ENCODE results near the gene SYTL3.

SYTL3 gene

DNA sequence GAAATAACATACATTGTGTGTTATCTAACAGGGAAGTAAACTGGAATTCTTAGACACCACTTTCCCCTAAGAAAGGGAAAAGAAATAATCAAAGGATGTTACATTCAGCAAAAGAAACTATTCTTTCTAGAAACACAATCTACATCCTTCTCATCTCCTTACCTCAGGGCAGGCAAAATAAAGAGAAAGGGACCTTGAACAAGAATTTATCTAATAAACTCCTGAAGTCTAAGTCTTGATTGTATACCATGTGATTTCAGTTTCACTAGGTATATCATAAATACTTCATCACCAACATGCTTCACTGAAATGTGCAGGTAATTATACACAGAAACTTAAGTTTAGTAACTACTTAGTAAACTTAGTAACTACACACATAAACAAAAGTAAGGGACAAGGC is 154.4 kb downstream of the SYTL3 start:
- no peak for DNase-seq

DNA sequence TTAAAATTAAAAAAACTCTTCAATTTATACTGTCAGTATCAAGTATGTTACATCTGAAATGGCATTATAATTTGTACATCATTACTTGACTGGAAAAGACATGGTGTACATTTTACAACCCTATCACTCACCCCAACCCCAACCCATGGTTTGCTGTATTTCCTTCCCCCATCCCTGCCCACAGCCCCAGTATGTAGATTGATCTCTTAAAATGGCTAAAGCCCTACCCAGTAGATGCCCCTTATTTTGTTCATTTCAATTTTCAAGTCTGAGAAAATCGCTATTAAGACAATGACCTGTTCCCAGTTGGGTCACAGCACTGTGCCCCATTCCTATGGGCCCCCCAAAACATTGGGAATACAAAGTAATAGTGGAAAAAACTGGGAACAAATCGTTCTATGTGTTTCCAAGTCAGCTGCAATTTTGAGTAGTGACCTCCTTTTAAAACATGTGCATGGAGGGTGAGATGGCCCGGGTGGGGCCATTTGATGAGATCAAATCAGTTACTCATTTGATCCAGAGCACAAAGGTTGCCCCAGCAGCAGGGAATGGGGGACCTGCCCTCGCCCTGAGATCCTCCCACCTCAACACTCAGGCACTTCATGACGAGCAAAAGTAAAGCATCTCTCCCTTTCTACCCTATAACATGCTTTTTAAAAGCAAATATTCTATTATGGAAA is 156.0 kb downstream of the SYTL3 start:
- no peak for DNase-seq

DNA sequence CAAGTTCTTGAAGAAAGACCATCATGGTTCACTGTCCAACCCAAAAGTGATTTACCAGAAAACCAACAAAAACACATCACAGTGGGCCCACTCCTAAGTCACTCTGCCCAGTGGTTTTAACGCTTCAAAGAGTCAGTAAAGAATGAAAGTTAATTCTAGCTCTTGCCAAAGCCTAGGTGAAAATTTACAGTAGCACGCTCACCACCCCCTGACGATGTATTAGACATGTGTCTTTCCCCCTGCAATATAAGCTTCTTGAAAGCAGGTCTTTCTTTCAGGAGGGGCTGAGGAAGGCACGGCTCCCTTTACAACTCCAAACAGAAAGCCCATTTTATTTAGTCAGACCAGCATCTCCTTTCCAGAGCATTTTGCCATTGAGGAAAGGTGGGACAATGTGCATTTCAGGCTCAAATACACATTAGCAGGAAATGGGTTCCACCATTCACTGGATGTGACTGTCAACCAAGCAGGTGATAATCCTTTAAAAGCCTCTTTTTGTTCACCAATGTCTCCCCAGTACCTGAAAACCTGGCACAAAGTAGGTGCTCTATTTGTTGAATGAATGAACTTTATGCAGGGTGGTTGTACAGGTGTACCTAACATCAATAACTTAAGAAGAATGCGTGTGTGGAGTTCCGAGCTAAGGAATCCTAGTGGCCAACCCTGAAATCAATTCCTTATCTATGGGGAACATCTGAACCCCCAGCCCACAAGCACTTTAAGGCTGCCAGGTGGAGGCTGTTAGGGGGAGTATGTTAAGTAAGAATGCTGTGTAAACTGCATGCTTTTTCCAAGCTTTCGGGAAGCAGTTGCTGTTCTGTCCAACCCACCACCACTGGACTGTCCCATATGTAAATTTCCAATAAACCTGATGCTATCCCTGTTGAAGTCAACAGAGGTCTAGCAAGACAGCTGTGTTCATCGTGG is 157.9 kb downstream of the SYTL3 start:
- no peak for DNase-seq

DNA sequence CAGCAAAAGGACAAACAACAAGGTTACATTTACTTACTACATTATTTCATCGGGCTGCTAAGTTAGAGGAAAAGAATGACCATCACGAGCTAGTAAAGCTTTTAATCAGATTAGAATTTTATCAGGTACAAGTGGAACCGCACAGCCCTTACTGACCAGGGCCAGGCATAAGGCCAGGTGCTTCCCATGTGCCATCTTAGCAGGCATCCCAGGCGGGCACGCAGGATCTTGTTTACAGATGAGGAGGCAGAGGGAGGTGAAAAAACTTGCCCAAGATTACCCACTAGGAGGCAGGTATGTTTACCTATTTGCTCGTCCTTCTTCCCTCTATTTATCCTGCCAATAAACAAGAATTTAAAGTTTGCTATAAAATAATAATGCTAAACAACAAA is 158.6 kb downstream of the SYTL3 start:
- no peak for DNase-seq

DNA sequence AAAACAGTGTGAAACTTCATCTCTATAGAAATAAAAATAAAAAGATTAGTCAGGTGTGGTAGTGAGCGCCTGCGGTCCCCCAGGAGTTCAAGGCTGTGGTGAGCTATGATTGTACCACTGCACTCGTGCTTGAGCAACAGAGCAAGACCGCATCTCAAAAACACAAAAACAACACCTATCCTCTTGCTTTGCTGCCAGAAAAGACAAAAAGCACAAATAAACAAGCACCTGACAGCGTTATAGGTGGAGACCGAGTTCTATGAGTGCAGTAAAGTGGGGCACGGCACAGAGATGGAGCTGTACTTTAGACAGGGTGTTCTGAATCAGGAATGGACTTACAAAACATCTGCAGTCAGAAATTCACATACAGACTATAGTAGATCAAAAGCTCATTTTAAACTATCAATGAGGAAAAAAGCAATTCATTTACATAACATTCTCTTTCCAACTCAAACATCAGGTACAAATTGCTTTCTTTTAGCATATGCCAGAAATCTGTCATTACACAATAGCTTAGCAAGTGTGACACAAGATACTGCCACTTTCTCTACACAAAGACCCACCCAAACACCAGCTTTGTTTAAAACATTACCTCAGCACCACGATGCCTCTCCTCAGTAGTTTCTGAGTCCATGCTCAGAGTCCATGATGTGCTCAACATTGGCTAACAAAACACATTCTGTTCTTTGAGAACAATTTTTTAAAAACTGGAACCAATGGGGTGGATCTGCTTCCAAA is 159.3 kb downstream of the SYTL3 start:
- DNase-seq, result no peak

DNA sequence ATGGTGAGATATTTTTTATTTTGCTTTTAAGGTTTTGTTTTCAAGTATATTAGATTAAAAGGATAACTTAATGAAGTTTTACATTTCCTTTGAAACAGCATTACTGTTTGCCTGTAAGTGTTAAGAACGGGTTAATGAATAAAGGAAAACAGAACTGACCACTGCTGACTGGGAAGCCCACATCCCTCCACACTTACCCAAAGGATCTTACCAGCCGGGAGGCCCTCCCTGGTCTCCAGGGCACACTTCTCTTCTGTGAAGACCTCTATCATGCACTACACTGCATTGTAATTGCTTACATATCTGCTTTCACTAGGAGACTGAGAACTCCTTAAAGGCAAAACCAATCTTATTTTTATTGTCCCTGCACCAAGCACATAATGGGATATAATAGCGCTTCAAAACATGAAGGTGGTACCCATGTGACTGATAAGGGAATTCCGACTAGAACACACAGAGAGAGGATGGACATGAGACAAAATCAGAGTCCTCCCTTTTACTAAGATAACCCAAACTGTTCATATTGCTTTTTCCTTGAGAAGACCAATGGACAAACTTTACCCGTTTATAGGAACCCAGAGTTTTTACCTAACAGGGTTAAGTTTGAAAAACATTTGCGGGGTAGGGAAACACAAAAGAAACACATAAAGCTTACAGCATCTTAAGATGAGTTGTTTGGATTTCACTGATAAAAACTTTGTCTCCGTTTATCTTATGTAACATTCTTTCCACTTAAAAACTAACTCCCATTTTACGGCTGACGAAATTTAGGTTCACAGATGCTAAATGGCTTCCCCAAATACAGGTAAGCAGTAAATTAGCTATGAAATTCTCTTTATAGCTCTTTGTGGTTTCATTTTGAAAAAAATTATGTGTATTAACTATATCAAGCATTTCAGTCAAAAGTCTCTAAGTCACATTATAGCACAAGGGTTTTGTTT is 160.6 kb downstream of the SYTL3 start:
- DNase-seq, result no peak

DNA sequence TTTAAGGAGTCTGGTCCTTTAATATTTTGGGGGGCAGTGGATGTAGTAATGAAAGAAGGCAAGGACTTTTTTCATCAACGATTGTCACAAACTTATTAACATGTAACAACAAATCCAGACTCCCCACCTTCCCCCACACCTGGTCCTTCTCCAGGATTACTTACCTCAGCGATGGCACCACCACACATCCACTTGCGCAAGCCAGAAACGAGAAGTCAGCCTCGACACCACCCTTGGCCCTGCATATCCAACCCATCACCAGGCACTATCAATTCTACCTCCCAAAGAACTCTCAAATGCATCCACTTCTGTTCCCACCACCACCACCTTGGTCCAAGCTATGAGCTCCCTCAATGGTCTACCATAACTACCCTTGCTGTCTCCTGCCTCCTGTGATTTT is 162.8 kb downstream of the SYTL3 start:
- DNase-seq, result no peak

DNA sequence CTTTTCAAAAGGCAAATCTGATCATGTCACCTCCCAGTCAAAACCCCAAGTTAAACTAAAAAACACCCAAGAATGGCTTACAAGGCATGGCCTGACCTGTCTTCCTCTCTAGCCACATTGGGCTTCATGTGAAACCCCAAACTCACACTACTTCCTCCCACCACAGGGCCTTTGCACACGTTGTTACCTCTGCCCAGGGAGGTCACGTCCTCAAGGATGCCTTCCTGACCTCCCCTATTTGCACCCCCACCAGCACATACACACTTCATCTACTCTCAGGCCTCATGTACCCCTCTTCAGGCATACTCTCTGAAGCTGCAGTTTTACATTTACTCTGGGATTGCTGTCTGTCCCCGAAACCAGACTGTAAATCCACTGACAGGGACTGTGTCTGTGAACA is 163.2 kb downstream of the SYTL3 start:
- DNase-seq, result no peak

Data from NCI-H1436 treated with DMSO at 0.1 percent for 48 hours (cell line).